Ectodermal cell (in vitro differentiated cells): ENCODE results near the gene RAB2B.

Experiments used
- H3K27ac ChIP-seq: 2 replicates; pipeline ENCODE4 v1.7.0; 2013; ENCODE audit warnings: mild to moderate bottlenecking, low read depth, low read length; ENCODE audit not compliant: insufficient read depth, poor library complexity, severe bottlenecking
- H3K27me3 ChIP-seq: 2 replicates; pipeline ENCODE4 v1.7.0; 2013; ENCODE audit warnings: mild to moderate bottlenecking, low read length; ENCODE audit not compliant: insufficient read depth, control insufficient read depth, poor library complexity, severe bottlenecking
- H3K36me3 ChIP-seq: one replicate; pipeline ENCODE4 v1.7.0; 2013; ENCODE audit warnings: low read length; ENCODE audit not compliant: control insufficient read depth, insufficient read depth
- H3K4me1 ChIP-seq: one replicate; pipeline ENCODE4 v1.7.0; 2013; ENCODE audit warnings: low read length; ENCODE audit not compliant: control insufficient read depth, insufficient read depth
- H3K4me3 ChIP-seq: 2 replicates; pipeline ENCODE4 v1.7.0; 2013; ENCODE audit warnings: low read depth, low read length, control low read depth; ENCODE audit not compliant: insufficient read depth
- H3K9me3 ChIP-seq: 2 replicates; pipeline ENCODE4 v1.7.0; 2013; ENCODE audit warnings: mild to moderate bottlenecking, low read length, moderate library complexity; ENCODE audit not compliant: control insufficient read depth
- WGBS, 2 experiments: methylation state at CpG; one replicate each; pipeline ENCODE4 v1.1.7; 2013; ENCODE audit warnings: missing lambda C conversion rate in 2 of 2; 5-methylcytosine and 5-hydroxymethylcytosine counted together

RAB2B gene

DNA sequence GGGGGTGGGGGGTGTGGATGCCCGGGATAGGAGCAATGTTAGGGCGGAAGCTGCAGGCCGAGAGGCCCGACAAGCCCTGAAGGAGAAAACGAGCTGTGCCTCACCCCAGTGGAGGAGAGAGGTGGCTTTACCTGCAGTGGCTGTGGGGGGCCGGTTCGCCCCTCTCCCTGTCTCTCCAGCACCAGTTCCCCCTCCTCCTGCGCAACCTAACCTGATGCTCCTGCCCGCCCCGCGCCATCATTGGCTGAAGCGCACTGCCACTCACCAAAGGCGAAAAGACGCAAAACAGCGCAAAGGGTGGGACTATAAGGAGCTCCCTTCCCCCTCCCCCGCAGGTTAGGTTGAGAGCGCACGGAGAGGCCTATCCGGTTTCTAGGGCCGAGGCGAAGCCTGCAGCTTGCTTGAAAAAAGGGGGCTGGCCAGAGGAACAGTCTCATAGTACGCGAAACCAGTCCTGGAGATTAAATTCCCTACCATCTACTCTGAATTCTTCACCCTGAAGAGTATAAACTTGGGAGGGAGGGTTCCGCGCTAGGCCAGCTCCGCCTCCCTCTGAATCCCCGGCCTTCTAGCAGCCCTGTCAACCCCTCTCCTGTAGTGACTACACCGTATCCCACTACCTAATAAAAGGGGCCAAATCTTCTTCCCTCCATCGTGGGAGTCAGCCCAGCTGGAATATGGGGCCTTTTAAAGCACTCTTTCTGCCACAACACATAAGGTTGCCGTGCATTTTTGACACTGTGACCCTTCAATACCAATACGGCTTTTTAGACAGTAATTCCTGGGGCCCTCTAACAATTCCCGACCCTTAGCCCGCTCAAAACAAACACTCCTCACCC is 39.5 kb downstream of the RAB2B start:
- peak overlapping the region; percentile 80 for H3K4me3 ChIP-seq
- H3K9me3 ChIP-seq, result no peaks in the 10 kb centered on the region
- H3K27ac ChIP-seq, result peak overlapping the region; percentile 91
- H3K27me3 ChIP-seq, result no peaks in the 10 kb centered on the region
- H3K4me1 ChIP-seq, result peaks cover 5% of the 10 kb centered on the region
- peaks cover 8% of the 10 kb centered on the region for H3K36me3 ChIP-seq
- WGBS, 2 experiments, result 7 to 9% methylated on average over 33 of the region's 33 CpGs

DNA sequence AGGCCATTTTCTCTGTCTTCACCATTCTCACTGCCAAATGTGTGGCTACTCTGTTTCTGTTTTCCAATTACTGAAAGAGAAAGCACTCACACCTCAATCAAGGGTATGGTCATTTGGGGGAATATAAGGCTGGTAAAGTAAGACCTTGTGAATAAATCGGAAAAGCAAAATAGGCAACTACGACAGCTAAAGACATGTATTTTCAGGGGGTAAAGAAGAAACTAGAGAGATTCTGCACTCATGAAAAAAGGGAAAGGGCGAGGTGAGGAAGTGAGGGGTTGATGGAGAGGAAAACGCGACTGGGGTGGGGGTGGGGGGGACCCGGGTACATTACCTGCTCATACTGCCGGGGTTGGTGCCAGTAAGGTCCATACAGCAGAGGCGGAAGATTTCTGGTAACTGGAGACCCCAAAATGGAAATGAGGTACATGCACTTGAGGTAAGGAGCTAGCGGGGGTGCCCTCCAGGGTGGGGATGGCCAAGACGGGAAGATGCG is 40.1 kb downstream of the RAB2B start:
- H3K9me3 ChIP-seq, result no peaks in the 10 kb centered on the region
- peaks cover 5% of the 10 kb centered on the region for H3K4me1 ChIP-seq
- peak overlapping the region; percentile 80 for H3K4me3 ChIP-seq
- no peaks in the 10 kb centered on the region for H3K27me3 ChIP-seq
- peaks cover 11% of the 10 kb centered on the region for H3K36me3 ChIP-seq
- H3K27ac ChIP-seq, result no peak overlapping the region
- 9% methylated on average over 11 of the region's 11 CpGs for WGBS, 2 experiments

DNA sequence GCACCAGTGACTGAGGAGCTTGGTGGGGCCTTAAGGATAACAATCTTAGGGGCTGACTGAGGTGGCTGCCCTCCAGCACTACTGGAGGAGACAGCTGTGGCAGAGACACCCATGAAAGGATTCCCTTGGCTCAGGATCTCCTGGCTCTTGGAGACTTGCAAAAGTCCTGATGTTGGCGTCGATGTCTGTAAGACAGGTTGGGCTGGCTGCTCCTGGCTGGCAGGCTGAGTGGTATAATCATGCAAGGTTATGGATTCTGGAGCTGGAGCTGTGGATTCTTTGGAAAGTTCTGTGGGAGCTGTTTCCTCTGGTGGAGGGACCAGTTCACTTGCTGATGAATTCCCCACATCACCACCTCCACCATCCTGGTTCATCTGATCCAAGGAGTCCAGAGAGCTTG is 45.6 kb downstream of the RAB2B start:
- no peak overlapping the region for H3K4me3 ChIP-seq
- no peaks in the 10 kb centered on the region for H3K9me3 ChIP-seq
- H3K36me3 ChIP-seq, result peaks cover 54% of the 10 kb centered on the region
- H3K4me1 ChIP-seq, result peaks cover 5% of the 10 kb centered on the region
- 93 to 99% methylated on average over 2 of the region's 2 CpGs for WGBS, 2 experiments
- no peaks in the 10 kb centered on the region for H3K27me3 ChIP-seq
- H3K27ac ChIP-seq, result no peak overlapping the region

DNA sequence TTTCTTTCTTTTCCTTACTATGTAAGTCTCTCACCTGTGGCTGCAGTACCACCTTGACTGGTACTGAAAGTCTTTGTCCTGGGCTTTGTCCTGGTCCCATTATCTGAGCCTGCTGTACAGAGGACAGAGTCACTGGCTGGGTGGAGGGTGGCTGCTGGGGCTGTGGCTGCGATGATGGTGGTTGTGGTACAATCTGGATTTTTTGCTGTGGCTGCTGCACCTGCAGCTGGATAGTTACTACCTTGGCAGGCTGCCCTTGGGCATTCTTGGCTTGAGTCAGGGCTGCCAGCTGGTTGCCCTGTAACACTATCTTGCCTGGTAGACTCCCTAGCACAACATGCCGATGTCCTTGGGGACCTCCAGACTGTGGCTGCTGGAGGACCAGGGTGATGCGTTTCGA is 47.8 kb downstream of the RAB2B start:
- no peak overlapping the region for H3K27ac ChIP-seq
- no peaks in the 10 kb centered on the region for H3K9me3 ChIP-seq
- no peaks in the 10 kb centered on the region for H3K27me3 ChIP-seq
- no peaks in the 10 kb centered on the region for H3K4me1 ChIP-seq
- peaks cover 71% of the 10 kb centered on the region for H3K36me3 ChIP-seq
- H3K4me3 ChIP-seq, result no peak overlapping the region
- WGBS, 2 experiments, result 88 to 96% methylated on average over 2 to 4 of the region's 4 CpGs

DNA sequence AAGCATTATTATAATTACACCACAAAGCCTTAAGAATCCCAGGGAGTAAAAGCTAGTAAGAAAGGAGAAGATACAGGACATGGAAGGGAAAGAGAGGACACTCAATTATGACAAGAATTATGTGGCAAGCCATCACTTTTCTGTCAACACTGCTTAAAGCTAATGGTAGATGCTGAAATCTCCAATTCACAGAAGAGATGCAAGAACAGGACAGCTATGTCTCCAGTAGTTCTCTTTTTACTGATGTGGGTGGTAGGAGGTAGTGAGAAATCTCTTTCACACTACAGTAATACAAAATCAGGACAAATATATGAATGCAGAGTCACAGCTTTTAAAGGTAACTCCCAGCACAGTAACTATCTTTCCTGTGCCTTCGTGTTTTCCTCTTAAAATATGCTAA is 50.1 kb downstream of the RAB2B start:
- 94 to 100% methylated on average over 1 of the region's 1 CpG for whole genome bisulfite sequencing, 2 experiments
- no peak overlapping the region for H3K4me3 ChIP-seq
- H3K27ac ChIP-seq, result no peak overlapping the region
- peaks cover 83% of the 10 kb centered on the region for H3K36me3 ChIP-seq
- no peaks in the 10 kb centered on the region for H3K9me3 ChIP-seq
- H3K27me3 ChIP-seq, result no peaks in the 10 kb centered on the region
- no peaks in the 10 kb centered on the region for H3K4me1 ChIP-seq

DNA sequence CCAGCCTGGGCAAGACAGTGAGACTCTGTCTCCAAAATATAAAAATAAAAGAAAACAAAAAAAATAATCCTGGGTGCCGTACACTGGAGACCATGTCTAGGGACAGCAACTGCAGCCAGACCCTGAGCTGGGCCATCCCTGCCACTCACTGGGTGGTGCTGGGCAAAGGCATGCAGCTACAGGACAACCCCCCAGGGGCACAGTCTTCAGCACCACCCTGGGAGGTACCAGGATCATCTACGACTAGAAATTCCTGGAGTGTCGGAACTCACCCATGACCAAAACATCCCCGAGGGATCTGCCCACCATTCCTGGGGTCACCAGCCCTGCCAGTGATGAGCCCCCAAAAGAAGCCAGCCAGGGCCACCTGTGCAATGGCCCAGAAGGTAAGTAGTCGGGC is 57.2 kb downstream of the RAB2B start:
- no peaks in the 10 kb centered on the region for H3K27me3 ChIP-seq
- no peak overlapping the region for H3K4me3 ChIP-seq
- H3K9me3 ChIP-seq, result no peaks in the 10 kb centered on the region
- no peaks in the 10 kb centered on the region for H3K4me1 ChIP-seq
- H3K36me3 ChIP-seq, result peaks cover 46% of the 10 kb centered on the region
- WGBS, 2 experiments, result 94 to 95% methylated on average over 5 of the region's 5 CpGs
- H3K27ac ChIP-seq, result no peak overlapping the region

DNA sequence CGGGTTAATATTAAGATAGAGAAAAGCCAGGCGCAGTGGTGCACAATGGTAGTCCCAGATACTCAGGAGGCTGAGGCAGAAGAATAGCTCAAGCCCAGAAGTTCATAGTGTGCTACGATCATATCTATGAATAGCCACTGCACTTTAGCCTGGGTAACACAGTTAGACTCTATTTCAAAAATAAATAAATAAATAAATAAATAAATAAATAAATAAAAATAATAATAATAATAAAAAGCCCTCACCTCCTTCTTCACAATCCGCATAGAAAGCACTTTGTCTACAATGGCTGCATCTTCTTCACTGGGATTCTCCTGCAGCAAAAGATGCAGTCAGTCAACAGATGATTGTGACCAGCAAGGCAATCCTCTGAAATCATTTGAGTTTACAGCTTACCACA is 61.4 kb downstream of the RAB2B start:
- H3K4me3 ChIP-seq, result no peak overlapping the region
- peaks cover 53% of the 10 kb centered on the region for H3K36me3 ChIP-seq
- no peaks in the 10 kb centered on the region for H3K9me3 ChIP-seq
- no peaks in the 10 kb centered on the region for H3K4me1 ChIP-seq
- H3K27me3 ChIP-seq, result no peaks in the 10 kb centered on the region
- WGBS, 2 experiments, result 95 to 96% methylated on average over 4 of the region's 4 CpGs
- no peak overlapping the region for H3K27ac ChIP-seq

DNA sequence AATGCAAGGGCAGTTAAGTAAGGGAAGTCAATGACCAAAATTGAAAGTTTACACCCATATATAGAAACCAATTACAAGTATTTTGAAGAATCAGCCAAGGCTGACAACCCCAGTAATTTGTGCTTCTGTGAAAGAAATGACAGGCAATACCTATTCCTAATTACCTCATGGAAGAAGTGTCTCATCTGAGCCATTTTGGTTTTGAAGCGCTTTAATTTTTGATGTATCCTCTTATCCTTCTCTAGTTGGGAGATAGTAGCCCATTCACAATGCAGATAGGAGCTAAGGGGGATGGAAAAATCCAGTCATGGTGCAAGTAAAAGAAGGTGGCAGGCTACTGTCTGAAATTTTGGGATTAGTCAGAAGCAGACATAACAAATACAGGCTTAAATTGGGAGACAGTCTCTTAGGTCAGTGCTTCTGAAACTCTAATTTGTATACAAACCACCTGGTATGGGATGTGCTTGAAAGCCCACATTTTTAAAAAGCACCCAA is 62.6 kb downstream of the RAB2B start:
- H3K36me3 ChIP-seq, result peaks cover 64% of the 10 kb centered on the region
- H3K4me1 ChIP-seq, result no peaks in the 10 kb centered on the region
- 85 to 100% methylated on average over 1 of the region's 1 CpG for WGBS, 2 experiments
- H3K9me3 ChIP-seq, result no peaks in the 10 kb centered on the region
- H3K27me3 ChIP-seq, result no peaks in the 10 kb centered on the region
- H3K27ac ChIP-seq, result no peak overlapping the region
- no peak overlapping the region for H3K4me3 ChIP-seq
